Type B pancreatic cell (in vitro differentiated cells): ENCODE data around the gene PIGX. TPM values are rescaled to one million over a fixed set of nuclear protein-coding genes. Genes with fewer than 3 reads are reported as not detected.

ENCODE experiments used
- DNase-seq: peaks from one replicate; pipeline ENCODE4 v3.0.0; 2021; ENCODE audit warnings: mixed read lengths; ENCODE audit not compliant: unreplicated experiment; ENCODE audit errors: extremely low spot score
- H3K27ac Mint-ChIP-seq: 2 replicates; pipeline ENCODE4 v1.8.0; 2021; ENCODE audit warnings: mild to moderate bottlenecking, mixed read lengths
- H3K27me3 Mint-ChIP-seq: 2 replicates; pipeline ENCODE4 v1.8.0; 2021; ENCODE audit warnings: mixed read lengths
- H3K36me3 Mint-ChIP-seq: 2 replicates; pipeline ENCODE4 v1.8.0; 2021; ENCODE audit warnings: mixed read lengths
- H3K4me1 Mint-ChIP-seq: one replicate; pipeline ENCODE4 v1.8.0; 2021; ENCODE audit warnings: mixed read lengths; ENCODE audit not compliant: unreplicated experiment
- H3K4me3 Mint-ChIP-seq: 2 replicates; pipeline ENCODE4 v1.8.0; 2021; ENCODE audit warnings: mild to moderate bottlenecking, mixed read lengths
- H3K9me3 Mint-ChIP-seq: 2 replicates; pipeline ENCODE4 v1.8.0; 2021; ENCODE audit warnings: mixed read lengths
- CTCF ChIP-seq: fragments of 200-600 bp; sonication (generic); conservative IDR thresholded peaks from 2 replicates; pipeline ENCODE4 v1.5.0; 2021; ENCODE audit warnings: antibody characterized with exemption, mild to moderate bottlenecking
- total RNA-seq: library from RNA; stranded (reverse); gene quantifications from 2 replicates; pipeline ENCODE4 v1.2.1, GENCODE V29; 2021; ENCODE audit warnings: low replicate concordance

PIGX gene
- total RNA-seq, 1 donor from 2014 or later: 26.9 TPM

- H3K36me3 Mint-ChIP-seq: no peaks in the 10 kb centered on the region
- H3K4me3 Mint-ChIP-seq: no peak overlapping the region
- no peak overlapping the region for H3K27ac Mint-ChIP-seq
- no peaks in the 10 kb centered on the region for H3K9me3 Mint-ChIP-seq
- TF ChIP-seq CTCF: no peak
- no peak for DNase-seq
- peaks cover 5% of the 10 kb centered on the region for H3K27me3 Mint-ChIP-seq
- peaks cover 6% of the 10 kb centered on the region for H3K4me1 Mint-ChIP-seq
Measured at GRCh38 chr3:196673632-196674031, 38.5 kb upstream of the PIGX start.

GRCh38 chr3:196677353-196677752, 34.8 kb upstream of the PIGX start:
- no peak overlapping the region for H3K27ac Mint-ChIP-seq
- peaks cover 5% of the 10 kb centered on the region for H3K27me3 Mint-ChIP-seq
- H3K4me1 Mint-ChIP-seq: no peaks in the 10 kb centered on the region
- H3K36me3 Mint-ChIP-seq: no peaks in the 10 kb centered on the region
- H3K4me3 Mint-ChIP-seq: no peak overlapping the region
- DNase-seq: no peak
- TF ChIP-seq CTCF: no peak
- H3K9me3 Mint-ChIP-seq: no peaks in the 10 kb centered on the region

GRCh38 chr3:196677931-196678330, 34.2 kb upstream of the PIGX start:
- H3K27ac Mint-ChIP-seq: no peak overlapping the region
- TF ChIP-seq CTCF: no peak

GRCh38 chr3:196684548-196685407, 27.4 kb upstream of the PIGX start:
- peak; percentile 95 for TF ChIP-seq CTCF
- H3K4me3 Mint-ChIP-seq: no peak overlapping the region
- no peak for DNase-seq
- H3K36me3 Mint-ChIP-seq: no peaks in the 10 kb centered on the region
- H3K4me1 Mint-ChIP-seq: peaks cover 13% of the 10 kb centered on the region
- no peaks in the 10 kb centered on the region for H3K9me3 Mint-ChIP-seq
- no peak overlapping the region for H3K27ac Mint-ChIP-seq
- H3K27me3 Mint-ChIP-seq: no peaks in the 10 kb centered on the region

More at GRCh38 chr3:196677931-196678330, 34.2 kb upstream of the PIGX start:
- no peak overlapping the region for H3K4me3 Mint-ChIP-seq
- peaks cover 5% of the 10 kb centered on the region for H3K27me3 Mint-ChIP-seq
- no peak for DNase-seq
- H3K9me3 Mint-ChIP-seq: no peaks in the 10 kb centered on the region
- H3K36me3 Mint-ChIP-seq: no peaks in the 10 kb centered on the region
- no peaks in the 10 kb centered on the region for H3K4me1 Mint-ChIP-seq

GRCh38 chr3:196686436-196686835, 25.7 kb upstream of the PIGX start:
- no peaks in the 10 kb centered on the region for H3K27me3 Mint-ChIP-seq
- TF ChIP-seq CTCF: no peak
- peaks cover 13% of the 10 kb centered on the region for H3K4me1 Mint-ChIP-seq
- DNase-seq: no peak
- H3K9me3 Mint-ChIP-seq: no peaks in the 10 kb centered on the region
- H3K27ac Mint-ChIP-seq: no peak overlapping the region
- no peak overlapping the region for H3K4me3 Mint-ChIP-seq
- H3K36me3 Mint-ChIP-seq: no peaks in the 10 kb centered on the region
